Mononuclear cell (primary cell): Measurements from ENCODE around the gene CCDC183. TPM values are rescaled to one million over a fixed set of nuclear protein-coding genes. Genes with fewer than 3 reads are reported as not detected.
"Not testable (repeated sequence)": the region's sequence is repeated elsewhere in the genome, so short reads cannot be mapped to it uniquely, and the experiment has no call there.

ENCODE experiments used
- H3K27me3 ChIP-seq: 2 replicates; pipeline ENCODE4 v1.6.0; 2011; ENCODE audit warnings: low read length, control low read depth; ENCODE audit not compliant: insufficient read depth
- H3K4me1 ChIP-seq: 2 replicates; pipeline ENCODE4 v1.5.1; 2011; ENCODE audit warnings: mild to moderate bottlenecking, low read length, control low read depth; ENCODE audit not compliant: insufficient read depth
- H3K4me3 ChIP-seq: 2 replicates; pipeline ENCODE4 v1.5.1; 2011; ENCODE audit warnings: mild to moderate bottlenecking, low read length, moderate library complexity
- H3K9me3 ChIP-seq: 2 replicates; pipeline ENCODE4 v1.5.1; 2011; ENCODE audit warnings: low read depth, mild to moderate bottlenecking, control low read depth, low read length
- total RNA-seq: library from RNA; depleted of rRNA; stranded (reverse); fragments of >200 nt; gene quantifications from one replicate; pipeline ENCODE4 v1.2.3, GENCODE V29; 2012

Gene CCDC183
- total RNA-seq, 1 donor, result 1.7 TPM

DNA sequence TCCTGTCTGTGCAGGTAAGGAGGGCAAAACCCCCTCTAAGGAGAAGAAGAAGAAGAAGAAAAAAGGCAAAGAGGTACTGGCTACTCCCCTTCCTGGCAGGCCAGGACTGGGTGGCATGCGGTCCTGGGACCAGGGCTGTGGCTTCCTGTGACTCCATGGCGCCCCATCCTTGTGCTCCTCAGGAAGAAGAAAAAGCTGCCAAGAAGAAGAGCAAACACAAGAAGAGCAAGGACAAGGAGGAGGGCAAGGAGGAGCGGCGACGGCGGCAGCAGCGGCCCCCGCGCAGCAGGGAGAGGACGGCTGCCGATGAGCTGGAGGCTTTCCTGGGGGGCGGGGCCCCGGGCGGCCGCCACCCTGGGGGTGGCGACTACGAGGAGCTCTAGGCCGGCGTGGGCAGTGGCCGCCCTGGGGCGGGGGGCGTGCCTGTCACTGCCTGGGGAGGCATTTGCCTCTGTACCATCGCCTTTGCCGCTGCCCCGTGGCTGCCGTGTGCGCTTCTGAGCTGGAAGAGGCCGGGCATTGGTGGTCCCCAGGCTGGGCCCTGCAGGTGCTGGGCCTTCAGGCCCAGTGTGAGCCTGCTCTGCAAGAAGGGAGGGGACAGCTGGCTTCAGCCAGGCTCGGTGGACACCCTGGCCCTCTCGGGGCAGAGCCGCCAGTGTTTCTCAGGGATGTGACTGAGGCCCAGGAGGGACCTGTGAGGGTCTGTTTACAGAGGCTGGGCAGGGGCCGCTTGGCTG is 44.2 kb downstream of the CCDC183 start:
- H3K9me3 ChIP-seq, result no peaks in the 10 kb centered on the region
- no peak overlapping the region for H3K4me3 ChIP-seq
- peaks cover 25% of the 10 kb centered on the region for H3K4me1 ChIP-seq
- peaks cover 6% of the 10 kb centered on the region for H3K27me3 ChIP-seq

DNA sequence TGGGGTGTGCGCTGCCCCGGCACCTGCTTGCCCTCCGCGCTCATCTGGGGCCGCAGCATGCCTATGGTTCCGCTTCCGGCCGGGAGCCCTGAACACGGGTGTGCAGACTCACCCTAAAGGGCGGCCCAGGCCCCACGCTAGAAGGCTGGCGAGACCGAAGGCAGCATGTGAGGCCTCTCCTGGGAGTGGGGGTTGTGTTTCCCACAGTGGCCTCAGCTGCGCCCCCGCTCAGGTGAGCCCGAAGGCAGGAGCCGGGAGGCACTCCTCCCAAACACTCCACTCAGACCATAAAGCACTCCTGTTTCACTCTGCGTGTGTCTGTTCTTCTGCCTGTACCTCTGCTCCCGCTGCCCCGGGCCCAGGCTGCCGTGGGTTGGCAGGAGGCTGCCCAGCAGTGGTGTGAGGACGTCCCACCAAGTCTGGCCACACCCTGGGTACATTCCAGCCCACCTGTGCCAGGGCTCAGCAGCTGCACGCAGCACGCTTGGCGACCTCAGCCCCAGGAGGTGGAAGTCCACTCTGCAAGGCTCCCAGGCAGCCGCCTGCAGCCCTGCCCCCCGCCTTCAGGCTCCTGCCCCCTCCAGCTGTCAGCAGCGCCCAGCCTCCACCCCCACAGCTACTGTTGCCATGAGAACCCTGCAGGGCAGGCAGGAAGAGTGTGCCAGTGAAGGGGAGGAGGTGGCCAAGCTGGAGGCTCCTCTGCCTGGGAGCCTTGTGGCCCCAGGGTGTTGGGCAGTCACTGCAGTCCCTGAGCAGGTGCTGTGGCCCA is 44.9 kb downstream of the CCDC183 start:
- Histone ChIP-seq H3K9me3 (no peaks in the 10 kb centered on the region), H3K4me3 (no peak overlapping the region), H3K27me3 (peaks cover 13% of the 10 kb centered on the region), H3K4me1 (peaks cover 25% of the 10 kb centered on the region)

GRCh38 chr9:136841646-136842379 is 45.7 kb downstream of the CCDC183 start:
- peak overlapping the region; percentile 50 for H3K4me3 ChIP-seq
- H3K27me3 ChIP-seq, result peaks cover 17% of the 10 kb centered on the region
- not testable (repeated sequence) for H3K9me3 ChIP-seq
- H3K4me1 ChIP-seq, result peaks cover 32% of the 10 kb centered on the region

- not testable (repeated sequence) for H3K9me3 ChIP-seq
These were observed 46.3 kb downstream of the CCDC183 start, which contains the start of gene AJM1 for GRCh38 chr9:136842380-136842948. Gene AJM1, plus strand, starts transcription at chr9:136842478. Its CDS starts 1,937 bp downstream, at chr9:136844415.

DNA sequence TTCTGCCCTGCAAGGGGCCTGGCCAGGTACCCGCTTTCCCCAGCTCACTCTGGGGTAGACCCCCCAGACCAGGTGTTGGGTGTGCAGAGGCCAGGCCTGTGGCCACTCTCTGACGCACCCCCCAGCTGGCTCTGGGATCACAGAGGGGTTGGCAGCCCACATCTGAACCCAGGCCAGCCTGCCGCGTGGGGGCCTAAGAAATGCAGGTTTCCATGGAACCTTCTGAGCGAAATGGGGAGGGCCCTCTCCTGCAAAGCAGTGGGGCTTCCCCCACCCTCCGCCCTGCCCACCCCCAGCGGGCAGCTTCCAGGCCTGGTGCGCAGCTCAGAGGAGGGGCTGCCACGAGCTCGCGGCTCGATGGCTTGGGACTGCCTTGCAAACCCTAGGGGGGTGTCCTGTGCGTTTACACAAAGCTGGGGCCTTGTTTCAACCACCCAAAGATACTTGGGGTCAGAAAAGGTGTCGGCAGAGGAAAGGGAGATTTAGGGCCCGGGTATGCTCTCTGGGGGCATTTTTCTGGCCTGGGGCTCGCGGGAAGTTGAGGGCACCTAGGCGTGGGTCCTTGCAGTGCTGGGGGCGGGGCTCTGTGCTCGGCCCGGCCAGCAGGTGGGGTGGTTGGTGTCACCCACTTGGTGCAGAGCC is 47.1 kb downstream of the CCDC183 start:
- peaks cover 45% of the 10 kb centered on the region for H3K4me1 ChIP-seq

More at GRCh38 chr9:136842380-136842948, 46.3 kb downstream of the CCDC183 start, which contains the start of gene AJM1:
- peaks cover 17% of the 10 kb centered on the region for H3K27me3 ChIP-seq
- H3K4me3 ChIP-seq, result peak within 1 kb of the TSS; percentile 50
- peaks cover 36% of the 10 kb centered on the region for H3K4me1 ChIP-seq

GRCh38 chr9:136843801-136844740 is 47.9 kb downstream of the CCDC183 start:
- not testable (repeated sequence) for H3K4me3 ChIP-seq, H3K9me3 ChIP-seq
- peaks cover 48% of the 10 kb centered on the region for H3K4me1 ChIP-seq
- peaks cover 22% of the 10 kb centered on the region for H3K27me3 ChIP-seq

More for the DNA sequence above, 47.1 kb downstream of the CCDC183 start:
- not testable (repeated sequence) for H3K9me3 ChIP-seq, H3K4me3 ChIP-seq
- H3K27me3 ChIP-seq, result peaks cover 22% of the 10 kb centered on the region

GRCh38 chr9:136844761-136845464 is 48.8 kb downstream of the CCDC183 start:
- H3K4me1 ChIP-seq, result peaks cover 51% of the 10 kb centered on the region
- H3K9me3 ChIP-seq, result no peaks in the 10 kb centered on the region
- H3K4me3 ChIP-seq, result no peak overlapping the region
- H3K27me3 ChIP-seq, result peaks cover 22% of the 10 kb centered on the region

DNA sequence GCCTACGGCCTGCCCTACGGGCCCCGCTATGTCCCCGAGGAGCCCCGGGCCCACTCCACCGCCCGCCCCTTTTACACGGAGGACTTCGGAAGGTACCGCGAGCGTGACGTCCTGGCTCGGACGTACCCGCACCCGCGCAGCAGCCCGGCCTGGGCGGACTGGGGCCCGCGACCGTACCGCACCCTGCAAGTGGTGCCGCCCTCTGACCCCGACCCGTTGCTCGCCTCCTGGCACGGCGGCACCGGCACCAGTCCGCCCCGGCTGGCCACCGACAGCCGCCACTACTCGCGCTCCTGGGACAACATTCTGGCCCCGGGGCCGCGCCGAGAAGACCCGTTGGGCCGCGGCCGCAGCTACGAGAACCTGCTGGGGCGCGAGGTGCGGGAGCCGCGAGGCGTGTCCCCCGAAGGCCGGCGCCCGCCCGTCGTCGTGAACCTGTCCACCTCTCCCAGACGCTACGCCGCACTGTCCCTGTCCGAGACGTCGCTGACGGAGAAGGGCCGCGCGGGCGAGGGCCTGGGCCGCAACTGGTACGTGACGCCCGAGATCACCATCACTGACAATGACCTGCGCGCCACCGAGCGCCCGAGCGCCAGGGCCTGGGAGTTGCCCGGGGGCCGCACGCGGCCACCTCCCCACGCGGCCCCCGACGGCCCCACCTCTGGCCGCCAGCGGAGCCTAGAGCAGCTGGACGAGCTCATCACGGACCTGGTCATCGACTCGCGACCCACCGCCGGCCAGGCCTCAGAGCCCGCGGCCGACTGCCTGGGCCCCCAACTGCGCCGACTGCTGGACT is 49.5 kb downstream of the CCDC183 start:
- Histone ChIP-seq H3K9me3 (no peaks in the 10 kb centered on the region), H3K4me1 (peaks cover 57% of the 10 kb centered on the region), H3K4me3 (no peak overlapping the region), H3K27me3 (peaks cover 22% of the 10 kb centered on the region)

DNA sequence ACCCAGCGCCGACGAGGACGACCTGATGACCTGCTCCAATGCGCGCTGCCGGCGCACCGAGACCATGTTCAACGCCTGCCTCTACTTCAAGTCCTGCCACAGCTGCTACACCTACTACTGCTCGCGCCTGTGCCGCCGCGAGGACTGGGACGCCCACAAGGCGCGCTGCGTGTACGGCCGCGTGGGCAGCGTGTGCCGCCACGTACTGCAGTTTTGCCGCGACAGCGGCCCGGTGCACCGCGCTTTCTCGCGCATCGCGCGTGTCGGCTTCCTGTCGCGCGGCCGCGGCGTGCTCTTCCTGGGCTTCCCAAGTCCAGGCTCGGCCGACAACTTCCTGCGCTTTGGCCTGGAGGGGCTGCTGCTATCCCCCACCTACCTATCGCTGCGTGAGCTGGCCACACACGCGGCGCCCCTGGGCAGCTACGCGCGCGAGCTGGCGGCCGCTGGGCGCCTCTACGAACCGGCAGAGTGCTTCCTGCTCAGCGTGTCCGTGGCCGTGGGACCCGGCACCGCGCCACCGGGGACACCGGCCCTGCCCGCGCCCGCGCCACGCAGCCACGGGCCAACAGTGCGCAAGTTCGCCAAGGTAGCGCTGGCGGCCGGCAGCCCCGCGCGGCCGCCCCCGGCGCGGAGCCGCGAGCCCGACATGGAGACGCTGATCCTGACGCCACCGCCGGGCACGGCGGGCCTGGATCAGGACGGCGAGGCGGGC is 50.4 kb downstream of the CCDC183 start:
- H3K9me3 ChIP-seq, result no peaks in the 10 kb centered on the region
- no peak overlapping the region for H3K4me3 ChIP-seq
- peaks cover 56% of the 10 kb centered on the region for H3K4me1 ChIP-seq
- peaks cover 22% of the 10 kb centered on the region for H3K27me3 ChIP-seq

- Histone ChIP-seq H3K27me3 (peaks cover 22% of the 10 kb centered on the region), H3K4me3 (peak overlapping the region; percentile 41), H3K9me3 (no peaks in the 10 kb centered on the region), H3K4me1 (peaks cover 49% of the 10 kb centered on the region)
These were observed 51.1 kb downstream of the CCDC183 start for GRCh38 chr9:136847088-136847825.

GRCh38 chr9:136847826-136848392 is 51.8 kb downstream of the CCDC183 start:
- Histone ChIP-seq H3K4me1 (peaks cover 44% of the 10 kb centered on the region), H3K27me3 (peaks cover 22% of the 10 kb centered on the region), H3K4me3 (peak overlapping the region; percentile 41), H3K9me3 (no peaks in the 10 kb centered on the region)
